GM12873 (cell line): ENCODE results near the gene BOK.

Source experiments
- CTCF ChIP-seq: IDR thresholded peaks from 2 replicates; pipeline ENCODE4 v1.5.1; 2012; ENCODE audit warnings: low read depth, mild to moderate bottlenecking, moderate library complexity, low read length, control low read depth; ENCODE audit not compliant: insufficient read depth; ENCODE audit errors: missing control alignments

The BOK gene

DNA sequence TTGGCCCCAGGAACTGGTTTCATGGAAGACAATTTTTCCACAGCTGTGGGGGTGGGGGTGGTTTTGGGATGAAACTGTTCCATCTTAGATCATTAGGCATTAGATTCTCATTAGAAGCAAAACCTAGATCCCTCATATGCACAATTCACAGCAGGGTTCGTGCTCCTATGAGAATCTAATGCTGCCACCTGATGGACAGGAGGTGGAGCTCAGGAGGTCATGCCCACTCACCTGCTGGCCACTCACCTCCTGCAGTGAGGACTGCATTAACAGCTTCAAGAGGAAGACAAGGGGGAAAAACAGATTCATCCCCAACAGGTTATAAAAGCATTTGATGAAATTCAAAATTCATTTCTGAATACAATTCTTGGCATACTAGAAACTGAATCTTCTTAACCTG lies 39.9 kb downstream of the BOK start:
- peak; percentile 34 for TF ChIP-seq CTCF

- TF ChIP-seq CTCF = no peak
Observed at GRCh38 chr2:241599615-241600014, 41.1 kb downstream of the BOK start.

DNA sequence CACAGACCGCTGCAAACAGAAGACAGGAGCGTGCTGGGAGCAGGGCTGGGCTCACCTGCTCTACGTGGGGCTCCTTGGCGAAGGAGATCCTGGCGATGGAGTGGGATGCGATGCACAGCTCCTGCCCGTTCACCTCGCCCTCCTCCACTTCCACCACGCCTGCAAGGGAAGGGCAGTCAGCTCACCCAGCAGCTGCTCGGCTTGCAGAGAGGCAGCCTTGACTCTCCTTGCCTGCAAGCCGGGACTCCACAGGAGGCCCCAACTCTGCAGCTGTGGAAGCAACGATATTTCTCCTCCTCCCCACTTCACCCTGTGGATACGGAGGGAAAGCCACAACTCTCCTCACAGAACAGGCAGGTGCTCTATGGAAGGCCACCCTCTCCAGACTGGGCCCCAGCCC lies 43.3 kb downstream of the BOK start:
- TF ChIP-seq CTCF = no peak

GRCh38 chr2:241602720-241603119 lies 44.2 kb downstream of the BOK start:
- no peak for TF ChIP-seq CTCF

DNA sequence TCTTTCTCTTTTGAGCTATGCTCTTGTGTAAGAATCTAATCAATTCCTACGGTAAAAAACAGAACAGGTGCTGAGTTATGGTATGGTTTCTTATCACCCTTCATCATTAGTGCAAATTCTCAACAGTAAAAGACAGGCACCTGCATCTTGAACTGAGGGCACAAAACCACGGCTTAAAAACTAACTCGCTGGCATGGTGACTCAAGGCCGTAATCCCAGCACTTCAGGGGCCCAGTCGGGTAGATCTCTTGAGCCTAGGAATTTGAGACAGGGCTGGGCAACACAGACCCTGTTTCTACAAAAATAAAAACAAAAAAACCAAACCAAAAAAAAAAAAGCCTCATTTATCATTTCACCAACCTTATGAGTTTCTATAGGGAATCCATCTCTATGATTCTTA lies 45.1 kb downstream of the BOK start:
- no peak for TF ChIP-seq CTCF

DNA sequence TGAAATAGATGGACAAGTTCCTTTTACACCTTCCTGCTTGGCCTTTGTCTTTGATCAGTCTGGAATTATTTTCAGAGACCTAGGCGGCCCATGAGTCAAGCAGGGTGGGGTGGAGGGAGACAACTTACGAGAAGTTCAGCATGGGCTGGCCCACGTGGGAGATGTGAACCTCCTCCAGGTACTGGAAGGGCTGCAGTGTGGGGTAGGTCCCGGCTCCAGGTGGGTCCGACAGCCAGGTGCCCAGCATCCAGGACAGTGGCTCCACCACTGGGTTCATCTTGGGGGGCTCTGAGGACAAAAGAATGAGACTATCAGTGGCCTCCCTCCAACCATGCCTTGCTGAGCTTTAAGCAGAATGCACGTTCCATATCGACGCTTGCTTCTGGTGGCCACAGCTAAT lies 47.6 kb downstream of the BOK start:
- TF ChIP-seq CTCF = no peak

- no peak for TF ChIP-seq CTCF
Observed at GRCh38 chr2:241607162-241607885, 48.8 kb downstream of the BOK start.
